Measurements from ENCODE around the gene SLC36A4. TPM values are rescaled to one million over a fixed set of nuclear protein-coding genes. Genes with fewer than 3 reads are reported as not detected.

SLC36A4 gene
- total and polyA plus RNA-seq, 9 of the 15 experiments (the other 6 are each of a cell fraction or from before 2014, with no cell fraction given): 1.4 to 8.0 (median 5.4) TPM

DNA sequence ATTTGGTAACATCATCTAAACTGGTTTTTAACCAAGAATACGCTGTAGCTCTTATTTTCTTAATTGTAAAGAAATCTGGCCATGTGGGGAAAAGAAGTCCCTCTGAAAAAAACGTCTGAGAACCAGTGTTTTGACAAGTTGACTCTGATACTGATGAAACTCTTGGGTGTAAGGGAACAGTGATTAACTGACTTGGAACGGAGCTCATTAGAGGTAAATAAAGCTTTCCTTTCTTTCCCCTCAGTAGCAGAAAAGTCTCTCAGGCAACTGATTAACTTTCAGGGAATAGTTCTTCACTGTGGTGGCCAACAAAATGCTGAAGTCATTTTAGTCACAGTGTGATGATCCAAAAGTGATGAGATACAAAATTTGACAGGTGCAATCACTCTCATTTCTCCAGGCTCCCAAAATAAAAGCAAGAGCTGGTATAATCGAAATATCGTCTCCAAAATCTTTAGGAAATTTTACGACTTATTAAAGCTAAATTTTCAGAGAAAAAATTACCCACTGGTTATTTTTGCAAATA lies 52.3 kb downstream of the SLC36A4 start (continued):
- TF ChIP-seq, protein P1, sequence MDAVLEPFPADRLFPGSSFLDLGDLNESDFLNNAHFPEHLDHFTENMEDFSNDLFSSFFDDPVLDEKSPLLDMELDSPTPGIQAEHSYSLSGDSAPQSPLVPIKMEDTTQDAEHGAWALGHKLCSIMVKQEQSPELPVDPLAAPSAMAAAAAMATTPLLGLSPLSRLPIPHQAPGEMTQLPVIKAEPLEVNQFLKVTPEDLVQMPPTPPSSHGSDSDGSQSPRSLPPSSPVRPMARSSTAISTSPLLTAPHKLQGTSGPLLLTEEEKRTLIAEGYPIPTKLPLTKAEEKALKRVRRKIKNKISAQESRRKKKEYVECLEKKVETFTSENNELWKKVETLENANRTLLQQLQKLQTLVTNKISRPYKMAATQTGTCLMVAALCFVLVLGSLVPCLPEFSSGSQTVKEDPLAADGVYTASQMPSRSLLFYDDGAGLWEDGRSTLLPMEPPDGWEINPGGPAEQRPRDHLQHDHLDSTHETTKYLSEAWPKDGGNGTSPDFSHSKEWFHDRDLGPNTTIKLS (IDR thresholded peaks at IDR 0.05; ENCODE audit: borderline replicate concordance, low read depth): no peak

DNA sequence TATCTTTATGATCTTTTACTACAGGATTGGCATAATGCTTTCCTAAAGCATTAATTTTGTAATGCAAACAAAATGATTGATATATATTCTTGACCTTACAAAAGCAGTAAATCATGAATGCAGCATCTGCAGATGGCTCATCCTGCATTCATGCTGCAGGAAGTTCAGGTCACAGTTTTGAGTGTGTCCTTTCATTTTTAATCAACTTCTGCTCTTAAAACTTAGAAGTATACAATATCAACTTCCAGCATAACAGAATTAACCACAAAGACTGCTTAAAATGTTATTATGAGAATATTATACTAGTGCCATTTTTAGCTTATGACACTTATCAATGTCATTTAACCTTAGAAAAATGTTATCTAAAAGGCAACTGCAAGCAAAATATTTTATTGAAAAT lies 54.0 kb downstream of the SLC36A4 start:
- intact Hi-C loops (cut with micrococcal nuclease): no loop called here
- ATAC-seq (no peak), FAIRE-seq (no peak), DNase-seq (ENCODE audit: extremely low read depth in 1 of 4, low spot score in 3 of 4) (no peak)
- no peaks in the 10 kb centered on the region for H3K4me1 ChIP-seq (replicated peaks in 1 of 2; ENCODE audit: control insufficient read depth in 2 of 2, insufficient read depth in 2 of 2, low read length in 2 of 2)
- H3K9me1 ChIP-seq (ENCODE audit: control insufficient read depth, insufficient read depth, low read length): no peaks in the 10 kb centered on the region
- H3K4me3 ChIP-seq: no peak overlapping the region
- CTCF ChIA-PET (ENCODE audit: low intra/inter-chr PET ratio): no interaction called here
- H3K36me3 ChIP-seq (ENCODE audit: control insufficient read depth, insufficient read depth, low read length): no peaks in the 10 kb centered on the region
- no peaks in the 10 kb centered on the region for H4K20me1 ChIP-seq (replicated peaks; ENCODE audit: control insufficient read depth, insufficient read depth, low read length)
- H3K9ac ChIP-seq (ENCODE audit: insufficient read depth in 1 of 2, low read depth in 2 of 2, low read length in 2 of 2): no peak overlapping the region
- no peak overlapping the region for H3K27ac ChIP-seq (ENCODE audit: extremely low read depth, low read depth, low read length)
- H3K79me2 ChIP-seq (ENCODE audit: control insufficient read depth, insufficient read depth, low read length): no peaks in the 10 kb centered on the region
- H2AFZ ChIP-seq (ENCODE audit: low read depth, low read length): no peak overlapping the region
- TF ChIP-seq ZZZ3 (IDR thresholded peaks at IDR 0.05): no peak
- in situ Hi-C loops (cut with MboI): no loop called here
- no peaks in the 10 kb centered on the region for H3K9me3 ChIP-seq (replicated peaks; ENCODE audit: control insufficient read depth, insufficient read depth, low read depth, low read length)
- POLR2A ChIA-PET: interaction anchor here (1.2 kb wide), 1 partner anchor 16 kb away, joined by 3 read pairs; no protein-coding TSS in a partner anchor
- no peak overlapping the region for H3K4me2 ChIP-seq (ENCODE audit: insufficient read depth, low read length)
- H3K27me3 ChIP-seq (ENCODE audit: control insufficient read depth in 2 of 2, insufficient read depth in 2 of 2, low read length in 2 of 2): no peaks in the 10 kb centered on the region
- BruUV-seq (replicated peaks): no TSS peak

DNA sequence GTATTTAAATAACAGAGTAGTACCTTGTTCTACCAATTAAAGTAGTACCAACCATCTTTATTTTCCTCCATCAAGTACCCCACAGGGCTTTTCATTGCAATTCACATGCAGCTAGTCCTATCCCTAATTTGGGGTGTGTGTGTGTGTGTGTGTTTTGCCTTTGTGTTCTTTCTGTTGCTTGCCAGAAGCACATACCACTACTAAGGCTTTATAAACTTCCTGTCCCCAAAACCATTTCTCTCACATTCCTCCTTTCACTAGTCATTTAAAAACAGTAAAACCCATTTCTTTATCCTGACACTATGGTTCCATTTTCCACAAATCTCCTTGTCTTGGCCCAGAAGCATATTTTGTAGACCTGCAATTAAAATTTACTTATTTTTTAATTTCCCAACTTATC lies 54.6 kb downstream of the SLC36A4 start:
- Histone ChIP-seq H3K36me3 (ENCODE audit: control insufficient read depth, insufficient read depth, low read length) (no peaks in the 10 kb centered on the region), H3K27me3 (ENCODE audit: control insufficient read depth in 2 of 2, insufficient read depth in 2 of 2, low read length in 2 of 2) (no peaks in the 10 kb centered on the region), H2AFZ (ENCODE audit: low read depth, low read length) (no peak overlapping the region), H3K4me3 (no peak overlapping the region), H3K27ac (ENCODE audit: extremely low read depth, low read depth, low read length) (no peak overlapping the region), H3K9me1 (ENCODE audit: control insufficient read depth, insufficient read depth, low read length) (no peaks in the 10 kb centered on the region), H3K9me3 (replicated peaks; ENCODE audit: control insufficient read depth, insufficient read depth, low read depth, low read length) (no peaks in the 10 kb centered on the region), H3K79me2 (ENCODE audit: control insufficient read depth, insufficient read depth, low read length) (no peaks in the 10 kb centered on the region), H4K20me1 (replicated peaks; ENCODE audit: control insufficient read depth, insufficient read depth, low read length) (no peaks in the 10 kb centered on the region), H3K4me1 (replicated peaks in 1 of 2; ENCODE audit: control insufficient read depth in 2 of 2, insufficient read depth in 2 of 2, low read length in 2 of 2) (no peaks in the 10 kb centered on the region), H3K4me2 (ENCODE audit: insufficient read depth, low read length) (no peak overlapping the region), H3K9ac (ENCODE audit: insufficient read depth in 1 of 2, low read depth in 2 of 2, low read length in 2 of 2) (no peak overlapping the region)
- intact Hi-C loops (cut with micrococcal nuclease): no loop called here
- FAIRE-seq (no peak), ATAC-seq (no peak), DNase-seq (ENCODE audit: extremely low read depth in 1 of 4, low spot score in 3 of 4) (no peak)
- ChIA-PET CTCF (ENCODE audit: low intra/inter-chr PET ratio) (no interaction called here), POLR2A (no interaction called here)
- in situ Hi-C loops (cut with MboI): no loop called here
- BruUV-seq (replicated peaks): no TSS peak
- TF ChIP-seq HLTF (IDR thresholded peaks at IDR 0.05): no peak
- TF ChIP-seq, protein P2, sequence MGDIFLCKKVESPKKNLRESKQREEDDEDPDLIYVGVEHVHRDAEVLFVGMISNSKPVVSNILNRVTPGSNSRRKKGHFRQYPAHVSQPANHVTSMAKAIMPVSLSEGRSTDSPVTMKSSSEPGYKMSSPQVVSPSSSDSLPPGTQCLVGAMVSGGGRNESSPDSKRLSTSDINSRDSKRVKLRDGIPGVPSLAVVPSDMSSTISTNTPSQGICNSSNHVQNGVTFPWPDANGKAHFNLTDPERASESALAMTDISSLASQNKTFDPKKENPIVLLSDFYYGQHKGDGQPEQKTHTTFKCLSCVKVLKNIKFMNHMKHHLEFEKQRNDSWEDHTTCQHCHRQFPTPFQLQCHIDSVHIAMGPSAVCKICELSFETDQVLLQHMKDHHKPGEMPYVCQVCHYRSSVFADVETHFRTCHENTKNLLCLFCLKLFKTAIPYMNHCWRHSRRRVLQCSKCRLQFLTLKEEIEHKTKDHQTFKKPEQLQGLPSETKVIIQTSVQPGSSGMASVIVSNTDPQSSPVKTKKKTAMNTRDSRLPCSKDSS (IDR thresholded peaks at IDR 0.05; ENCODE audit: low read depth, partially characterized antibody): no peak
- no peak for TF ChIP-seq FOXA3 (CRISPR knock-in tag; conservative IDR thresholded peaks at IDR 0.05 in 1 of 2, IDR thresholded peaks at IDR 0.05 in 1 of 2)
- TF ChIP-seq BCL6 (CRISPR knock-in tag; IDR thresholded peaks at IDR 0.05): no peak
- no peak for TF ChIP-seq PHF8 (IDR thresholded peaks at IDR 0.05; ENCODE audit: borderline replicate concordance, low read length)
- no peak for TF ChIP-seq ESRRB (CRISPR knock-in tag; IDR thresholded peaks at IDR 0.05; ENCODE audit: borderline replicate concordance)
- no peak for TF ChIP-seq DMBX1 (CRISPR knock-in tag; IDR thresholded peaks at IDR 0.05; ENCODE audit: borderline replicate concordance)
